ENCODE measurements around the gene CHAT.

CHAT gene

DNA sequence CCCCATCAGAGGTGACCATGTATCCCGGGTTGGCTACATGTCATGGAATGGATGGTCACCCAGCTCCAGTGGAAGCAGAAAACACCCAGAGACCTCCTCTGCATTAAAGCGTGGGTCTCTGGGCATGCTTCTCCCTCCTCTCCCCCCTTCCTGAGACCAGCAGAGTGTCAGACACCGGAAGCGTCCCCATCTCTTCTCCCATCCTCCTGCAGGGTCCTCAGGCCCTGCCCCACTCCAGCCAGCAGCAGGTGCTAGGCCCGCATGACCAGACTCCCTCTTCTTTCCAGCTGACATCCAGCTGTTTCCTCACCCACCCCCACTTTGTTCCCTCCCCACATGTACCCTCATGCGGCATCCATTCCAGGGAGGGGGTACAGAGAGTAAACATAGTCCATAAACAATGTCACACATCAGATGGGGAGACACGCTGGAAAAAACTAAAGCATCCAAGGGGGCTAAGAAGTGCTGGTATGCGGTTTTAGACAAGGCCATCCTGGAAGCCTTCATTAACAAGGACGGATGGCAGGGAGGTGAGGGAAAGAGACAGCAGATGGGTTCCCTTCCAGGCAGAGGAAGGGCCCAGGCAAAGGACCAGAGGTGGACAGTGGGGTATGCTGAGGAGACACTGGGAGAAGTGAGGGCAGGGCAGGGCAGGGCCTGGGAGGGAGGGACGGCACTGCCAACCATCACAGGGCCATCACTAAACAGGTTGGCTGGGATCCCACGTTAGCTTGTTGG is 16.2 kb upstream of the CHAT start:
- DNase-seq (ENCODE audit: low read depth in 2 of 2): no peak

DNA sequence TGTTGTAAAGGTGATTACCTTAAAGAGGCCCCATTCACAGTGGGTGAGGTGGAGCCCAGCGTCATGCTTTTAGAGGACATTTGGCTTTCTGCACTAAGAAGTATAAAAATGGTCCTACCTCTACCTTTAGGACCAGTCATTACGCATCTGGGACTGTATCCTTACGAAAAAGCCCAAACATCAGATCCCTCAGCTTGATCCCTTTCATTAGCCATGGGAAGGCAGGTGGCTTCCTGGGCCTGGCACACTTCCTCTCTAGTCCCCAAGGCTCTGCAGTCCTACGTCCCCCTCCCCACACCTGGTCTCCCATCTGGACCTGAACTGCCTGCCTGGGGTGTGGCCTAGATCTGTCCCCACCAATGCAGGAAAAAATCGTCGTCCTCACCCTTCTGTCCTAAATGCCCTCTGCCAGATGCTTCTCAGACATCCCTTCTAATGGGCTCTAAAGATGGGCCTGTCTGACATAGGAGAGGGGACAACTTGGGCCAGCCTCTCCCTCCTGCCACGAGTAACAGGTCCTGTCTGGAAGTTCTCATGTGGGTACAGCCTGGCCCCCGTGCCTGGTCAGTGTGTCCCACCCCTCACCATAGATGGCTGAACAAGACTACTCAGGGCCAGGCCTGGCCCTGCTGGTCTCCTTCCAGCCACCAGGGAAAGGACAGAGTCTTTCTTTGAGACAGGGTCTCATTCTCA is 15.5 kb upstream of the CHAT start:
- no peak for DNase-seq (ENCODE audit: low read depth in 2 of 2)

- DNase-seq (ENCODE audit: low read depth in 2 of 2): no peak
Observed at GRCh38 chr10:49598986-49599385, 14.9 kb upstream of the CHAT start.

DNA sequence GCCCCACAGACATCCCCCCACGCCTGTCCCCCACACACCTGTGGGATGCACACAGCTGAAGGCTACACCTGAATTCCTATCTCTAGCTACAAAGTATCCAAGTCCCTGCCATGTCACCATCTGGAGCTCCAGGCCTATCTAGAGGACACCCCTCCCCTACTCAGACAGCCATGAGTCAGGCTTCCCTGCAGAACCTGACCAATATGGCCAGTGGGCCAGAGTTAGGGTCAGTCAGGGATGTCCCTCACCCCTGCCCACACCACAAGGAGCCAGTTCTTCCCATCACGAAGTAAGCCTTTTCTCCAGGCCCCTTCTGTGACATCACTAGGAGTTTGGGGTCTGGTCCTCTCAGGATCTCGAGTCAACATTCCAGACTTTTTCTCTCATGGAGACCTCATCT is 14.3 kb upstream of the CHAT start:
- no peak for DNase-seq (ENCODE audit: low read depth in 2 of 2)

DNA sequence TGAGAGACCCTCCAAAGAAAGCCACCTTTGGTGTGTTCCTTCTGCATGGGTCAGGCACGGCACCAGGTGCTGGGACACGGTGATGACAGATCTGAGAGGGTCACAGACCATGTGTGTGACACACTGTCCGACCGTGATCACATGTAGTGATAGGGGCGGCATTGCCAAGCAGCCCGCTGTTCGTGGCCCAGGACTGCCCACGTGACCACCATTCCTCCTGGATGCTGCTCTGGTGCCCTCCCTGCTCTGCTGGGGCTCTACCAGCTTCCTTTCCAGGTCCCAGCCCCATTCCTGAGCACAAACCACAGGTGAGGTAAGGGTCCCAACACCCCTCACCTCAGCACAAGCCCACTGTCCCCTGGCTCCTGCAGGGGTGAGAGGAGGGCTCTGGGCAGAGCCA is 13.8 kb upstream of the CHAT start:
- DNase-seq (ENCODE audit: low read depth in 2 of 2): no peak

DNA sequence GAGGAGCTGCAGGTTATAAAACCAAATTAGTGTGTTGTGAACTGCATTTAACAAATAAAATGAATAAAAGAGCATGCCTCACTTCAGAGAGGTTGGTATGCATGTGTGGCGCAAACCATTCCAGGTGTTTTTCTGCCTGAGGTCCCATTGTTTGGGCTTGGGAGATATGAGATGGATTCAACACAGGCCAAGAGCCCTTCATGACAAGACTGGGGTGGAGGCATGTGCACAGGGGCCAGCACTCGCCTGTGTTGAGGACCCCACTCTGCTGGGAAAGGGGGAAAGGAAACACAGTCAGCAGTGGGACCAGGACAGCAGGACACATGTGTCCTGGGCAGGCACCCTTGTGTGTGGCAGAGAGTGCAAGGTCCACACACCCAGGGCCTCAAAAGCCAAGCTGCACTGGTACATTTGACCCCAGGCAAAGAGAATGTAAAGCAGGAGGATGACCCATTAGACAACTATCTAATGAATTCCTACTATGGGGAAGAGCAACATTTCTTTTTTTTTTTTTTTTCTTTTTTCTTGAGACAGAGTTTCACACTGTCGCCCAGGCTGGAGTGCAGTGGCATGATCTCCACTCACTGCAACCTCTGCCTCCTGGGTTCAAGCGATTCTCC is 12.9 kb upstream of the CHAT start:
- no peak for DNase-seq (ENCODE audit: low read depth in 2 of 2)

DNA sequence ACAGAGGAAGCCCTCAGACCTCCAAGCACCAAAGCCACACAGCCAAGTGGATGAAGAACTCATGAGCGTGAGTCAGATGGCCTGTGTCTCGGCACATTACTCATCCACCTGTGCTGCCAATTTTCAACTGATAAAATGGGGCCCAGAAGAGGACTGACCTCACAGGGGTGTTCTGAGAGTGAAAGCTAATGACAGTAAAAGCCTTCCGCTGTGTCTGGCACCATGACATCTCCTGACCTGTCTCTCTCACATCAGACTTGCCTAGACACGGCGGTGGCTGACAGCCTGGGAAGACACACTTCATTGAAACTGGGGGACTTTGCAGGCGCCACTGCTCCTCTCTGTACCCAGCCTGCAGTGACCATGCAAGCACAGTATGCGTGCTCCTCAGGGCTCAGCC is 12.0 kb upstream of the CHAT start:
- no peak for DNase-seq (ENCODE audit: low read depth in 2 of 2)

DNA sequence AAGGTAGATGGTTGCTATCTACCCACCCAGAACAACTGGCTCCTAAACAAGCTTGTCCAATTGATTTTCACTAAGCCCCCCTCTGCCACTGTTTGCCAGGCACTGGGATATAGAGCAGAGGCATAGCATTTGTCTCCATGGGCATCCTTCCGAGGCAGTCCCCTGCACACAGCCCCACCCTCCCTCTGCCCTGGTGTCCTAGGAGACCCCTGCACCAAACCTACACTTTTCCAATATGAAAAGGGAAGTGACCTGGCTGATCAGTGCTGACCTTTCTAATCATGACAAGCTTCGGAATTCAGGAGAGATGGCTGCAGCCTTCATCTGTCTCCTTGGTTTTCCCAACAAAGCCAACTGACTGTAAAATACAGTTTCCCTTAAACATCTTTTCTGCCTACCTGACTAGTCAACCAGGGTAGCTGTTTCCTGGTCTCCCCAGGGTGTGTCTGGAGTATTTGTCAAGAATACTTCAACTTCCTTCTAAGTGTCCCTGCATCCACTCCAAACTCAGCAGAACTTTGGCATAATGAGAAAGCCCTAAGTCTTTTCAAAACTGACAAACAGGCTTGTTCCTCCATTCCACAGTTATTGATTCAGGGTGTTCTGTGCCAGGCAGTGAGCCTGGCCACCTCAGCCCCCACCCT is 11.3 kb upstream of the CHAT start:
- DNase-seq (ENCODE audit: low read depth in 2 of 2): no peak

- no peak for DNase-seq (ENCODE audit: low read depth in 2 of 2)
Observed at GRCh38 chr10:49605216-49605938, 8.5 kb upstream of the CHAT start.

- DNase-seq (ENCODE audit: low read depth in 2 of 2): no peak
Observed at GRCh38 chr10:49605939-49606509, 7.8 kb upstream of the CHAT start.

- peak; percentile 53 to 68 for DNase-seq (ENCODE audit: low read depth in 2 of 2)
Observed at GRCh38 chr10:49606981-49607535, 6.8 kb upstream of the CHAT start.

DNA sequence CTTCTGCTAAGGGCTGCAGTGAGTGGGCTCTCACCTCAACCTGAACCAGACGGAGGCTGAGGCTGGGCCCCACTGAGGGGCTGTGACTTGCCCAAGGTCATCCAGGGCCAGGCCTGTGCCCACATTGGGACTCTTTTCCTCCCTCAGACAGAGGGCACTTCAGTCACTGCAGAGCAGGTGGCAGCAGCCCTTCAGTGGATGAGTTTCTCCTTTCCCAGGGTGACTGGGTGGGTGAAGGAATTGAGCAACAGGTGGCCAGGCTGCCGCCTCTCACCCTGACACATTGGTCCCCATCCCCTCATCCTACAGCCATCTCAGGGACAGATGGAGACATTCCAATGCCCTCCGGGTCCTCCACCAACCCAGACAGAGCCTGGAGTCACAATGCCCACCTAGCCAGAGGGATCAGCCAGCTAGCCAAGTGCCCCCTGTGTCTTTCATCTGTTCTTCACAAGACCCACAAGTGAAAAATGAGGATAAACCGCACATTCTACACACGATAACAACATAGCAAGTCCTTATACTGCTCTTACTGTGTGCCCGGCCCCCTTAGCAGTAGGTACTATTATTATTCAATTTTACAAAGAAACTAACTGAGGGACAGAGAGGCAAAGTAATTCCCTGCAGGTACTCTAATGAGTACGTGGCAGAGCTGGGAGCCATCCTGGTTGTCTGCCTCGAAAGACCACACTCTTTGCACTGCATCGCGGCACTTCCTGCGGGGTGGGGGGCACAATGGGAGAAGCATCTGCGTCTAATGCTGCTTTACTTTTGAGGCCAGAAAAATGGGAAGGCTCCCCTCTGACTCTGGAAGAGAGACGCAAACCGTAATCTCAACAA is 5.5 kb upstream of the CHAT start:
- no peak for DNase-seq (ENCODE audit: low read depth in 2 of 2)

- no peak for DNase-seq (ENCODE audit: low read depth in 2 of 2)
Observed at GRCh38 chr10:49609006-49609282, 4.9 kb upstream of the CHAT start.

DNA sequence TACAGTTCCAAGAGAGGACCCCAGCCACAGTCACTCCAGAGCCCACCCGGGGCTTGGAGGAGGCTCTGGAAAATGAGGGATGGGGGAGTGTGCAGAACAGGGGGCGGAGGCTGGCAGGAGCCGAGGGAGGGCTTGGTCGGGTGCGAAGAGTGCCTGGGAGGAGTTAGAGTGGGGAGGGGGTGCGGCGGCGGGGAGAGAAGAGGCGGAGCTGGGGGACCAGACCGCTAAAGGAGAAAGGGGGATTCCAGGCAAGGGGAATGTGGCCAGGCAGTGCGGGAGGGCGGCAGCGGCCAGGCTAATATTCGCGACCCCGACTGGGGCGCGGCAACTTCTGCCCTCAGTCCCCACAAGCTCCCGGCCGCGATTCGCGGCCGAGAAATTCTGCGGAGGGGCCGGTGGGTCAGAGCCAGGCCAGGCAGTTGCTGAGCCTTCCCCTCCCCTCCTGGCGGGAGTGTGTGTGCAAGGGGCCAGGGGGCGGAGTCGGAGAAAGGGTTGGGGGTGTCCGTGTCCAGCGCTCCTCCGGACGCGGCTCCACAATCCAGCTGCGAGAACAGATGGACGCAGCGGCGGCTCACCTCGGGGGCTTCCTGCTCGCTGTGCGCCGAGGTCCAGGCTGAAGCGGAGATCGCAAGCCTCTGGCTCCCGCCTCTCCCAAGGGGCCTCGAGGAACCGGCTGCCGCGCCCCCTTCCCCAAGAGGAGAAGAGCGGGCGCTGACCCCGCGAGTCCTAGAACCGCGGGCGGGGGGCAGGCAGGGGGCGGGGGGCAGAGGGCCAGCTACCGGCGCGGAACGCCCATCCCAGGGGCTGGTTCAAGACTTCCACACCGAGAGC is 4.3 kb upstream of the CHAT start:
- DNase-seq (ENCODE audit: low read depth in 2 of 2): no peak

DNA sequence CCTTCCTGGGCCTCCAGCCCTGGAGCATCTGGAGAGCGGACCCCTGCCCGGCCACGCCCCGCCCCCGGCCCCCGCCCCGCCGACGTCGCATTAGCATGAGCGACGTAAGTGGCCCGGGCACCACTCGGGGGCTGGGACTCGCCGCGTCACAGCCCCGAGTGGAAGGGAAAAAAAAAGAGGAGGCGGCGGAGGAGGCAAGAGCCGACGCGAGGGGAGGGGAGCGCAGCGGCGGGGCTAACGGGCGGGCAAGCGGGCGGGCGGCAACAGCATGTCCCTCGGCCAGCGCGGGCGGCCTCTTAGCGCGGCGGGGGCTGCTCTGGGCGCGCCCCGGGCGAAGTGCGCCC is 3.8 kb upstream of the CHAT start, which contains the start of gene SLC18A3:
Gene SLC18A3 (plus strand): TSS at position 197 of the 344 bp plus-strand sequence. CDS start 431 bp downstream, outside the sequence.
- no peak for DNase-seq (ENCODE audit: low read depth in 2 of 2)

DNA sequence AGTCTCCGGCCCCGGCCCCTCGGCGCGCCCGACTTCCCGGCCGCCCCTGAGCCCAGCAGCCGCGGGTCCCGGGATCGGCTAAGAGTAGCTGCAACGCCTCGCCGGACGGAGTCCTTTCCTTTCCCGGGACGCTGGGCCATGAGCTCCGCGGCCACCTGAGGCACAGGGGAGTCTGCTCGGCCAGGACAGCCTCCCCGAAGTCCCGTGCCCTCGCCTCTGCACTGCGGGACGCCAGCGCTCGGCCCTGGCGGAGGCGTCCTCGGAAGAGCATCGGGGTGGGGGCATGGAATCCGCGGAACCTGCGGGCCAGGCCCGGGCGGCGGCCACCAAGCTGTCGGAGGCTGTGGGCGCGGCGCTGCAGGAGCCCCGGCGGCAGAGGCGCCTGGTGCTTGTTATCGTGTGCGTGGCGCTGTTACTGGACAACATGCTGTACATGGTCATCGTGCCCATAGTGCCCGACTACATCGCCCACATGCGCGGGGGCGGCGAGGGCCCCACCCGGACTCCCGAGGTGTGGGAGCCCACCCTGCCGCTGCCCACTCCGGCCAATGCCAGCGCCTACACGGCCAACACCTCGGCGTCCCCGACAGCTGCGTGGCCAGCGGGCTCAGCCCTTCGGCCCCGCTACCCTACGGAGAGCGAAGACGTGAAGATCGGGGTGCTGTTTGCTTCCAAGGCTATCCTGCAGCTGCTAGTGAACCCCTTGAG is 3.2 kb upstream of the CHAT start:
- no peak for DNase-seq (ENCODE audit: low read depth in 2 of 2)

DNA sequence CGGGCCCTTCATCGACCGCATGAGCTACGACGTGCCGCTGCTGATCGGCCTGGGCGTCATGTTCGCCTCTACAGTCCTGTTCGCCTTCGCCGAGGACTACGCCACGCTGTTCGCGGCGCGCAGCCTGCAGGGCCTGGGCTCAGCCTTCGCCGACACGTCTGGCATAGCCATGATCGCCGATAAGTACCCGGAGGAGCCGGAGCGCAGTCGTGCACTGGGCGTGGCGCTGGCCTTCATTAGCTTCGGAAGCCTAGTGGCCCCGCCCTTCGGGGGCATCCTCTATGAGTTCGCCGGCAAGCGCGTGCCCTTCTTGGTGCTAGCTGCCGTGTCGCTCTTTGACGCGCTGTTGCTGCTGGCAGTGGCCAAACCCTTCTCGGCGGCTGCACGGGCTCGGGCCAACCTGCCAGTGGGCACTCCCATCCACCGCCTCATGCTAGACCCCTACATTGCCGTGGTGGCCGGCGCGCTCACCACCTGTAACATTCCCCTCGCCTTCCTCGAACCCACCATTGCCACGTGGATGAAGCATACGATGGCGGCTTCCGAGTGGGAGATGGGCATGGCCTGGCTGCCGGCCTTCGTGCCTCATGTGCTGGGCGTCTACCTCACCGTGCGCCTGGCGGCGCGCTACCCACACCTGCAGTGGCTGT is 2.5 kb upstream of the CHAT start:
- DNase-seq (ENCODE audit: low read depth in 2 of 2): no peak

- DNase-seq (ENCODE audit: low read depth in 2 of 2): no peak
Observed at GRCh38 chr10:49611816-49612512, 1.9 kb upstream of the CHAT start.
